Vagina (tissue), 2 donors: ENCODE data around the gene CDK14.

Experiments used
- CTCF ChIP-seq, 3 experiments: fragments of 450-650 bp in 2 of 3; fragments of 200-600 bp in 1 of 3; sonication (generic) in 1 of 3; IDR thresholded peaks; one replicate each; pipeline ENCODE4 v1.5.1; 2017 to 2019; ENCODE audit warnings: antibody characterized with exemption in 3 of 3, mild to moderate bottlenecking in 2 of 3, moderate library complexity in 2 of 3
- POLR2A ChIP-seq, 2 donors: fragments of 450-650 bp; IDR thresholded peaks; one replicate each; pipeline ENCODE4 v1.6.1; 2017; ENCODE audit warnings: antibody characterized with exemption in 2 of 2, mild to moderate bottlenecking in 2 of 2, moderate library complexity in 2 of 2
- POLR2AphosphoS5 ChIP-seq, 2 donors: sonication (generic); formaldehyde crosslinking; IDR thresholded peaks; one replicate each; pipeline ENCODE4 v1.9.0; 2017; ENCODE audit warnings: antibody characterized with exemption in 2 of 2, mild to moderate bottlenecking in 2 of 2, low read depth in 1 of 2; ENCODE audit not compliant: insufficient read depth in 1 of 2

- no peak for TF ChIP-seq CTCF (IDR thresholded peaks at IDR 0.05)
- TF ChIP-seq POLR2AphosphoS5 (IDR thresholded peaks at IDR 0.05; ENCODE audit: insufficient read depth in 1 of 2, low read depth in 1 of 2), result no peak
- TF ChIP-seq POLR2A (IDR thresholded peaks at IDR 0.05), result no peak
Observed at GRCh38 chr7:90792301-90792700, 196.2 kb downstream of the CDK14 start.
